GM10266 (cell line): Measurements from ENCODE around the gene NOXO1.
"Not testable (repeated sequence)": the region's sequence is repeated elsewhere in the genome, so short reads cannot be mapped to it uniquely, and the experiment has no call there.

Experiments used
- DNase-seq: peaks from one replicate; pipeline ENCODE4 v3.0.0; 2012; ENCODE audit errors: extremely low spot score
- TF ChIP-seq, protein P1 (sequence below): IDR thresholded peaks from 2 replicates; pipeline ENCODE4 v1.5.1; 2012; ENCODE audit warnings: mild to moderate bottlenecking, low read depth; ENCODE audit not compliant: control insufficient read depth, insufficient read depth; ENCODE audit errors: missing control alignments

The NOXO1 gene

DNA sequence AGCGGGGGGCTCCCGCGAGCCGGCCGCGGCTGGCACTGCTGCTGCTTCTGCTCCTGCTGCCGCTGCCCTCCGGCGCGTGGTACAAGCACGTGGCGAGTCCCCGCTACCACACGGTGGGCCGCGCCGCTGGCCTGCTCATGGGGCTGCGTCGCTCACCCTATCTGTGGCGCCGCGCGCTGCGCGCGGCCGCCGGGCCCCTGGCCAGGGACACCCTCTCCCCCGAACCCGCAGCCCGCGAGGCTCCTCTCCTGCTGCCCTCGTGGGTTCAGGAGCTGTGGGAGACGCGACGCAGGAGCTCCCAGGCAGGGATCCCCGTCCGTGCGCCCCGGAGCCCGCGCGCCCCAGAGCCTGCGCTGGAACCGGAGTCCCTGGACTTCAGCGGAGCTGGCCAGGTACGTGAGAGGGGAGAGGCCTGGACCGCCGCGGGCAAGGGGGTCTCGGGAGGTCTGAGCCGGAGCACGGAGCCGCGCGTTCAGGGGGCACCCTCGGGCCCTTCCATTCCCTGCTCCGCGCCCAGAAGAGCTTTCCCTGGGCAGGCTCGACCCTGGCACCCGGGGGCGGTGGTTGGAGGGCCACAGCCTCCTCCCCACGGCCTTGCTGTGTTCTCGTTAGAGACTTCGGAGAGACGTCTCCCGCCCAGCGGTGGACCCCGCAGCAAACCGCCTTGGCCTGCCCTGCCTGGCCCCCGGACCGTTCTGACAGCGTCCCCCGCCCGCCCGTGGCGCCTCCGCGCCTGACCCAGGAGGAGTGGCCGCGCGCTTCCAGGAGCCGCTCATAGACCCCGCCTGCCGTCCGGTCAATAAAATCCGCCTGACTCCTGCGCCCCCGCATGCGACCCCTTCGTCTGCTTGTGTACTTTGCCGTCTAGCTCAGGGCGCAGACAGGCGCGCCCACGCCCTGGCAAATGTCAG is 38.9 kb upstream of the NOXO1 start:
- TF ChIP-seq, protein P1, sequence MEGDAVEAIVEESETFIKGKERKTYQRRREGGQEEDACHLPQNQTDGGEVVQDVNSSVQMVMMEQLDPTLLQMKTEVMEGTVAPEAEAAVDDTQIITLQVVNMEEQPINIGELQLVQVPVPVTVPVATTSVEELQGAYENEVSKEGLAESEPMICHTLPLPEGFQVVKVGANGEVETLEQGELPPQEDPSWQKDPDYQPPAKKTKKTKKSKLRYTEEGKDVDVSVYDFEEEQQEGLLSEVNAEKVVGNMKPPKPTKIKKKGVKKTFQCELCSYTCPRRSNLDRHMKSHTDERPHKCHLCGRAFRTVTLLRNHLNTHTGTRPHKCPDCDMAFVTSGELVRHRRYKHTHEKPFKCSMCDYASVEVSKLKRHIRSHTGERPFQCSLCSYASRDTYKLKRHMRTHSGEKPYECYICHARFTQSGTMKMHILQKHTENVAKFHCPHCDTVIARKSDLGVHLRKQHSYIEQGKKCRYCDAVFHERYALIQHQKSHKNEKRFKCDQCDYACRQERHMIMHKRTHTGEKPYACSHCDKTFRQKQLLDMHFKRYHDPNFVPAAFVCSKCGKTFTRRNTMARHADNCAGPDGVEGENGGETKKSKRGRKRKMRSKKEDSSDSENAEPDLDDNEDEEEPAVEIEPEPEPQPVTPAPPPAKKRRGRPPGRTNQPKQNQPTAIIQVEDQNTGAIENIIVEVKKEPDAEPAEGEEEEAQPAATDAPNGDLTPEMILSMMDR: no peak
- DNase-seq: no peak

DNA sequence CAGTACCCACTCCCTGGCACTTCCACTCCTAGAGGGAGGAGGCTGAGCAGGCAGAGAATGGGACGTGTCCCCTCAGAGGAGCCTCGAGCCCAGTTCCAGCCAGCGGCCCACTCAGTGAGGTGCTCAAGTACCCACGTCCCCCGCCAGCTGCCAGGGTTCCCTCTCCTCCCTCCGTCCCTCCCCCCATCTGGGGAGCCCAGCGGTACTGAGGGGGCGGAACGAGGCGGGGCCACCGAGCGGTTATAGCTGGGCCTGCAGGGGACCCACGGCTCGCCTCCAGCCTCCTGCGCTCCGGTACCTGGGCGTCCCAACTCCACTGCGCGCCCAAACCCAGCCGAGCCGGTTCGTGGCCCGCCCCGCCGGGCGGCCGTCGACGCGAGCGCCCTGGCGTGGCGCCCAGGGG is 38.2 kb upstream of the NOXO1 start, which contains the start of gene NPW:
TSS of gene NPW (plus strand) at position 268 of the 403 bp plus-strand sequence.
- TF ChIP-seq, protein P1: no peak
- DNase-seq: no peak

DNA sequence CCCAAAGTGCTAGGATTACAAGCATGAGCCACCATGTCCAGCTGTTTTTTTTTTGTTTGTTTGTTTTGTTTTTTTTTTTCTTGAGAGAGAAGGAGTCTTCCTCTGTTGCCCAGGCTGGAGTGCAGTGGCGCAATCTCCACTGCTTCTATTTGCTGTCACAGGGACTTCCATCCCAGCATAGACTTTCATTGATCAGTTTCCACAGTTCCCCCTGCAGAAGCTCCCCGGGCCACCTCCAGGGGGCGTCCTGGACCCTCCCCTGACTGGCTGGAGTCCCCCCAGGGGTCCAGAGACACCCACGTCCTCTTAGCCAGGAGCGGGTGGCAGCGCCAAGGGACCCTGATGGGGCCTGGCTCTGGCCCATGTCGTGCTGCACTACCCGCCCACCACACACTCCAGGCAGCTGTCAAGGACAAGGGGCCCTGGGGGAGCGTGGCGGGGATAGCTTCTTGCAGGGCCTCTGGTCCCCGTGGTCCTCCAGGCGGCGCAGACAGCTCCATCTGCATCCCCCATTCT is 35.2 kb upstream of the NOXO1 start:
- no peak for DNase-seq
- TF ChIP-seq, protein P1: peak; percentile 27

DNA sequence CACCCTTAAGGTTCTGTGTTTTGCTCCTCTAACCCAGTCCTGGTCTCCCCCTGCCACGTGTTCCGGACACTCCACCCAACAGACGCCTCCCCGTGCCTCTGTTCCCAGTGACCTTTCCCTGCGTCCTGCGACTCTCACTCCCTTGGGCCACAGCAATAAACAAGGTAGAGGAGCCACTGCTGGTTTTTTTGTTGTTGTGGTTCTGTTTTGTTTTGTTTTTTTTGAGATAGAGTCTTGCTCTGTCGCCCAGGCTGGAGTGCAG is 34.6 kb upstream of the NOXO1 start:
- TF ChIP-seq, protein P1: no peak
- no peak for DNase-seq

GRCh38 chr16:2015117-2015946 is 34.1 kb upstream of the NOXO1 start:
- TF ChIP-seq, protein P1: no peak
- no peak for DNase-seq

- no peak for DNase-seq
- TF ChIP-seq, protein P1: no peak
Observed at GRCh38 chr16:2013527-2013926, 32.3 kb upstream of the NOXO1 start.

GRCh38 chr16:2011726-2012125 is 30.5 kb upstream of the NOXO1 start:
- DNase-seq: not testable (repeated sequence)
